Endodermal cell (in vitro differentiated cells): ENCODE measurements around the gene BCL2L11. TPM values are rescaled to one million over a fixed set of nuclear protein-coding genes. Genes with fewer than 3 reads are reported as not detected.
A peak's percentile ranks its signal among the peaks of the same experiment; 100 is the strongest.

Experiments used
- DNase-seq: peaks from one replicate; pipeline ENCODE4 v3.0.0-alpha.2; 2017
- H3K27ac ChIP-seq: 2 replicates; pipeline ENCODE4 v1.5.1; 2013; ENCODE audit warnings: mild to moderate bottlenecking, low read depth, low read length, moderate library complexity
- H3K27me3 ChIP-seq: 2 replicates; pipeline ENCODE4 v1.6.1; 2013; ENCODE audit warnings: mild to moderate bottlenecking, low read length, moderate library complexity; ENCODE audit not compliant: insufficient read depth, control insufficient read depth, poor library complexity, severe bottlenecking
- H3K36me3 ChIP-seq: 2 replicates; pipeline ENCODE4 v1.7.0; 2013; ENCODE audit warnings: mild to moderate bottlenecking, low read length, moderate library complexity; ENCODE audit not compliant: control insufficient read depth, insufficient read depth
- H3K4me1 ChIP-seq: one replicate; pipeline ENCODE4 v1.7.0; 2013; ENCODE audit warnings: low read length; ENCODE audit not compliant: control insufficient read depth, insufficient read depth
- H3K4me3 ChIP-seq: 2 replicates; pipeline ENCODE4 v1.5.1; 2013; ENCODE audit warnings: mild to moderate bottlenecking, low read length, moderate library complexity
- H3K9ac ChIP-seq: 2 replicates; pipeline ENCODE4 v1.6.1; 2013; ENCODE audit warnings: mild to moderate bottlenecking, low read length, moderate library complexity; ENCODE audit not compliant: poor library complexity, severe bottlenecking; ENCODE audit errors: extremely low read depth
- H3K9me3 ChIP-seq: 2 replicates; pipeline ENCODE4 v1.6.1; 2013; ENCODE audit warnings: mild to moderate bottlenecking, low read length, moderate library complexity; ENCODE audit not compliant: control insufficient read depth
- H3K27ac Mint-ChIP-seq: 2 replicates; pipeline ENCODE4 v1.8.0; 2020; ENCODE audit warnings: mixed read lengths
- H3K27me3 Mint-ChIP-seq: 2 replicates; pipeline ENCODE4 v1.8.0; 2021; ENCODE audit warnings: mild to moderate bottlenecking, mixed read lengths; ENCODE audit not compliant: insufficient read depth
- H3K36me3 Mint-ChIP-seq: 2 replicates; pipeline ENCODE4 v1.8.0; 2020; ENCODE audit warnings: low read depth, mixed read lengths
- H3K4me1 Mint-ChIP-seq: 2 replicates; pipeline ENCODE4 v1.8.0; 2020; ENCODE audit warnings: mixed read lengths
- H3K4me3 Mint-ChIP-seq: 2 replicates; pipeline ENCODE4 v1.8.0; 2020; ENCODE audit warnings: mild to moderate bottlenecking, moderate library complexity, mixed read lengths
- H3K9me3 Mint-ChIP-seq: 2 replicates; pipeline ENCODE4 v1.8.0; 2020; ENCODE audit warnings: mild to moderate bottlenecking, mixed read lengths
- CTCF ChIP-seq: fragments of 200-600 bp; sonication (generic); conservative IDR thresholded peaks from 2 replicates; pipeline ENCODE4 v1.5.0; 2021; ENCODE audit warnings: antibody characterized with exemption, mild to moderate bottlenecking
- WGBS, 2 experiments: methylation state at CpG; one replicate each; pipeline versions ENCODE4 v1.1.5 to v1.1.7; 2013; ENCODE audit warnings: missing lambda C conversion rate in 2 of 2, mixed read lengths in 1 of 2; ENCODE audit not compliant: insufficient coverage in 1 of 2, insufficient read length in 1 of 2; 5-methylcytosine and 5-hydroxymethylcytosine counted together
- total RNA-seq, 2 donors: library from RNA; stranded (reverse); fragmentation: NEBNext Ultra II Directional in 1 of 2; extraction: Animal tissue kit (Norgen Biotek cat#: 25700) in 1 of 2; gene quantifications; 2 replicates in 1 of 2; 3 replicates in 1 of 2; pipeline ENCODE4 v1.2.1, GENCODE V29; 2021

BCL2L11 gene
- total RNA-seq, 2 donors from 2014 or later, result 16.7 to 21.0 TPM

DNA sequence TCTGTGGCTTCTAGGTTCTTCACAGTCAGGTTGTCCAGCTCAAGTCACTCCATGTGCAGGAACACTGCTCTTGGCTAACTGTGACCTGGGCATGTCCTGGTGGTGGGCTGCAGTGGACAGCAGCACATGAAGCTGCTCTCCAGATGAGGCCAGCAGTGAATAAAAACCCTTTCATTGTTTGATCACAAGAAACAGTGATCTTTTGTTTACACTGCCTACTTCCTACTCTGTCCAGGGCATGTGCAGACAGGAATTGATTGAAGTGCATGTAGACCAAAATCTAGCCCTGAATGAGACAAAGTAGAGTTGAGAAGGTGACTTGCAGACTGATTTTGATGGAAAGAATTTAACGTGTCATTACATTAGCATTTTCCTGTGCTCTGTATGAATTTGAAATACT lies 34.9 kb downstream of the BCL2L11 start:
- Mint-ChIP-seq H3K36me3 (peaks cover 60% of the 10 kb centered on the region), H3K27ac (no peak overlapping the region)
- 83% methylated on average over 1 of the region's 1 CpG for WGBS, 2 experiments

GRCh38 chr2:111156529-111156928 lies 35.8 kb downstream of the BCL2L11 start:
- no peak for DNase-seq
- TF ChIP-seq CTCF, result no peak
- Mint-ChIP-seq H3K9me3 (no peaks in the 10 kb centered on the region), H3K36me3 (peaks cover 58% of the 10 kb centered on the region), H3K4me3 (no peak overlapping the region), H3K27me3 (no peaks in the 10 kb centered on the region), H3K27ac (peak overlapping the region; percentile 32), H3K4me1 (peaks cover 27% of the 10 kb centered on the region)
- no peak overlapping the region for H3K9ac ChIP-seq
- no peaks in the 10 kb centered on the region for H3K9me3 ChIP-seq
- H3K4me3 ChIP-seq, result no peak overlapping the region
- no peaks in the 10 kb centered on the region for H3K27me3 ChIP-seq
- peaks cover 38% of the 10 kb centered on the region for H3K36me3 ChIP-seq
- H3K27ac ChIP-seq, result no peak overlapping the region
- H3K4me1 ChIP-seq, result peaks cover 4% of the 10 kb centered on the region
- WGBS, 2 experiments, result 96 to 97% methylated on average over 3 to 8 of the region's 8 CpGs

More for the DNA sequence above, 34.9 kb downstream of the BCL2L11 start:
- H3K27ac ChIP-seq, result no peak overlapping the region
- Mint-ChIP-seq H3K27me3 (no peaks in the 10 kb centered on the region), H3K4me3 (no peak overlapping the region), H3K4me1 (peaks cover 22% of the 10 kb centered on the region), H3K9me3 (no peaks in the 10 kb centered on the region)
- no peak for TF ChIP-seq CTCF
- H3K4me3 ChIP-seq, result no peak overlapping the region
- peaks cover 41% of the 10 kb centered on the region for H3K36me3 ChIP-seq
- no peaks in the 10 kb centered on the region for H3K27me3 ChIP-seq
- no peaks in the 10 kb centered on the region for H3K9me3 ChIP-seq
- no peak for DNase-seq
- H3K9ac ChIP-seq, result no peak overlapping the region
- peaks cover 4% of the 10 kb centered on the region for H3K4me1 ChIP-seq

GRCh38 chr2:111157071-111157661 lies 36.5 kb downstream of the BCL2L11 start:
- Mint-ChIP-seq H3K9me3 (no peaks in the 10 kb centered on the region), H3K27ac (no peak overlapping the region), H3K4me3 (no peak overlapping the region), H3K4me1 (peaks cover 32% of the 10 kb centered on the region), H3K36me3 (peaks cover 56% of the 10 kb centered on the region), H3K27me3 (no peaks in the 10 kb centered on the region)
- Histone ChIP-seq H3K36me3 (peaks cover 35% of the 10 kb centered on the region), H3K27ac (no peak overlapping the region), H3K9ac (no peak overlapping the region), H3K4me3 (no peak overlapping the region), H3K27me3 (no peaks in the 10 kb centered on the region), H3K9me3 (no peaks in the 10 kb centered on the region), H3K4me1 (peaks cover 5% of the 10 kb centered on the region)
- TF ChIP-seq CTCF, result no peak
- WGBS, 2 experiments, result 91% methylated on average over 5 of the region's 5 CpGs; no CpG with 5 or more reads in 1 of the 2 experiments
- no peak for DNase-seq
